HL-60 (cell line): ENCODE measurements around the gene DCAF17.

Experiments used
- DNase-seq, 2 experiments: peaks; one replicate each; pipeline ENCODE4 v3.0.0-alpha.2; 2010 to 2020; ENCODE audit warnings: low read depth in 1 of 2, low spot score in 1 of 2
- H3K27ac ChIP-seq: fragments of 250-450 bp; sonication (Bioruptor Pico); replicated peaks from 2 replicates; pipeline ENCODE4 v1.5.1; 2020; ENCODE audit warnings: mild to moderate bottlenecking, moderate library complexity
- H3K27me3 ChIP-seq: fragments of 250-450 bp; sonication (Bioruptor Pico); 2 replicates; pipeline ENCODE4 v1.5.1; 2021; ENCODE audit warnings: mild to moderate bottlenecking, moderate library complexity; ENCODE audit not compliant: insufficient read depth, poor library complexity, severe bottlenecking
- H3K4me3 ChIP-seq: replicated peaks from 2 replicates; pipeline ENCODE4 v1.5.1; 2011; ENCODE audit warnings: mild to moderate bottlenecking, control low read depth, low read length; ENCODE audit not compliant: insufficient read depth
- CTCF ChIP-seq: IDR thresholded peaks from one replicate; pipeline ENCODE4 v1.5.1; 2011; ENCODE audit warnings: low read length, control low read depth, inconsistent platforms; ENCODE audit not compliant: insufficient read depth
- GABPA ChIP-seq: IDR thresholded peaks from 2 replicates; pipeline ENCODE4 v1.6.1; 2012; ENCODE audit warnings: low read depth
- POLR2AphosphoS5 ChIP-seq: IDR thresholded peaks from 2 replicates; pipeline ENCODE4 v1.6.1; 2012; ENCODE audit warnings: low read depth
- REST ChIP-seq: IDR thresholded peaks from 2 replicates; pipeline ENCODE4 v1.6.1; 2012; ENCODE audit warnings: low read depth; ENCODE audit not compliant: insufficient replicate concordance
- SPI1 ChIP-seq: IDR thresholded peaks from 2 replicates; pipeline ENCODE4 v1.6.1; 2012; ENCODE audit warnings: low read depth, mild to moderate bottlenecking, borderline replicate concordance

Gene DCAF17

GRCh38 chr2:171531836-171532450, 97.9 kb downstream of the DCAF17 start:
- no peak overlapping the region for H3K4me3 ChIP-seq
- no peak for TF ChIP-seq CTCF
- TF ChIP-seq REST = no peak
- TF ChIP-seq GABPA = no peak
- no peak for TF ChIP-seq SPI1
- no peak overlapping the region for H3K27ac ChIP-seq
- no peak for DNase-seq
- no peaks in the 10 kb centered on the region for H3K27me3 ChIP-seq

DNA sequence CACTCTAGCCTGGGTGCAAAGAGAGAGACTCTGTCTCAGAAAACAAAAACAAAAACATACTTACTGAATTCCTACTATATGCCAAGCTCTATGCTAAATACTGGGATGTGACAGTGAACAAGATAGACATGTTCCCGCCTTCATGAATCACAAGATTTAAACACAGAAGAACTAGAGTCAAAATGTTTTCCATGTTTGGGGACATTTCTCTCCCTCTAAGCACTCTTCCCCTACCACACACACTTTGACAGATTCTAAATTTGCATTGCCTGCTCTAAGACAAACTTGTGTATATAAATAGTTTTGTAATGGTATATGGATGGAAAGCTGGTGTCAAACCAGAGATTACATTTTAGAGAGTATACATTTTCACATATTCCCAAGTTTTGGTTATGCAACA, 99.3 kb downstream of the DCAF17 start:
- H3K4me3 ChIP-seq = no peak overlapping the region
- H3K27me3 ChIP-seq = no peaks in the 10 kb centered on the region
- TF ChIP-seq SPI1 (no peak), GABPA (no peak), POLR2AphosphoS5 (no peak), REST (no peak)
- no peak for DNase-seq
- H3K27ac ChIP-seq = no peak overlapping the region
